NT2/D1 (cell line): ENCODE data around the gene EEFSEC.

Source experiments
- SUZ12 ChIP-seq: IDR thresholded peaks from 2 replicates; pipeline ENCODE4 v1.6.1; 2011; ENCODE audit not compliant: insufficient read length, insufficient read depth; ENCODE audit errors: extremely low read depth
- YY1 ChIP-seq: IDR thresholded peaks from 2 replicates; pipeline ENCODE4 v1.6.1; 2011; ENCODE audit not compliant: insufficient read length, insufficient read depth
- ZNF274 ChIP-seq: IDR thresholded peaks from 2 replicates; pipeline ENCODE4 v1.6.1; 2011; ENCODE audit warnings: mild to moderate bottlenecking, low read depth, low read length

- TF ChIP-seq ZNF274 (no peak), YY1 (no peak), SUZ12 (no peak)
These were observed 14.3 kb downstream of the EEFSEC start for GRCh38 chr3:128167646-128167972.
